Liver (tissue), 3 donors: ENCODE measurements around the gene ZDHHC21.

Experiments used
- ATF3 ChIP-seq: IDR thresholded peaks from 2 replicates; pipeline ENCODE4 v1.6.1; 2016; ENCODE audit warnings: antibody characterized with exemption
- EGR1 ChIP-seq, 2 donors: IDR thresholded peaks; 2 replicates each; pipeline ENCODE4 v1.6.1; 2016 to 2018; ENCODE audit warnings: antibody characterized with exemption in 2 of 2, low read depth in 2 of 2
- HNF4G ChIP-seq: IDR thresholded peaks from 2 replicates; pipeline ENCODE4 v1.6.1; 2016; ENCODE audit warnings: antibody characterized with exemption
- JUND ChIP-seq, 2 donors: IDR thresholded peaks; 2 replicates each; pipeline ENCODE4 v1.6.1; 2016; ENCODE audit warnings: antibody characterized with exemption in 2 of 2
- MAX ChIP-seq: IDR thresholded peaks from 2 replicates; pipeline ENCODE4 v1.6.1; 2016; ENCODE audit warnings: antibody characterized with exemption
- NR2F2 ChIP-seq: IDR thresholded peaks from 2 replicates; pipeline ENCODE4 v1.6.1; 2016; ENCODE audit warnings: antibody characterized with exemption
- RAD21 ChIP-seq, 2 donors: IDR thresholded peaks; 2 replicates each; pipeline ENCODE4 v1.6.1; 2016; ENCODE audit warnings: antibody characterized with exemption in 2 of 2, mild to moderate bottlenecking in 2 of 2
- REST ChIP-seq: IDR thresholded peaks from 2 replicates; pipeline ENCODE4 v1.6.1; 2016; ENCODE audit warnings: antibody characterized with exemption, mild to moderate bottlenecking
- RXRA ChIP-seq, 2 donors: IDR thresholded peaks; 2 replicates each; pipeline ENCODE4 v1.6.1; 2017 to 2018; ENCODE audit warnings: antibody characterized with exemption in 2 of 2, mild to moderate bottlenecking in 1 of 2
- SP1 ChIP-seq: IDR thresholded peaks from 2 replicates; pipeline ENCODE4 v1.6.1; 2018; ENCODE audit warnings: antibody characterized with exemption, mild to moderate bottlenecking
- TAF1 ChIP-seq: conservative IDR thresholded peaks from 2 replicates; pipeline ENCODE4 v1.6.1; 2016; ENCODE audit warnings: antibody characterized with exemption, mild to moderate bottlenecking
- YY1 ChIP-seq: IDR thresholded peaks from 2 replicates; pipeline ENCODE4 v1.6.1; 2016; ENCODE audit warnings: antibody characterized with exemption, mild to moderate bottlenecking
- TF ChIP-seq, protein P1 (sequence below): fragments of 150-350 bp; IDR thresholded peaks from 2 replicates; pipeline ENCODE4 v1.5.1; 2017; ENCODE audit warnings: improper control_type of control experiment, low read depth, low read length; ENCODE audit not compliant: missing input control
- TF ChIP-seq, protein P2 (sequence below): IDR thresholded peaks from 2 replicates; pipeline ENCODE4 v1.6.1; 2016; ENCODE audit warnings: antibody characterized with exemption
- donor health status: healthy.
- donor health status: healthy.

- TF ChIP-seq, protein P1, sequence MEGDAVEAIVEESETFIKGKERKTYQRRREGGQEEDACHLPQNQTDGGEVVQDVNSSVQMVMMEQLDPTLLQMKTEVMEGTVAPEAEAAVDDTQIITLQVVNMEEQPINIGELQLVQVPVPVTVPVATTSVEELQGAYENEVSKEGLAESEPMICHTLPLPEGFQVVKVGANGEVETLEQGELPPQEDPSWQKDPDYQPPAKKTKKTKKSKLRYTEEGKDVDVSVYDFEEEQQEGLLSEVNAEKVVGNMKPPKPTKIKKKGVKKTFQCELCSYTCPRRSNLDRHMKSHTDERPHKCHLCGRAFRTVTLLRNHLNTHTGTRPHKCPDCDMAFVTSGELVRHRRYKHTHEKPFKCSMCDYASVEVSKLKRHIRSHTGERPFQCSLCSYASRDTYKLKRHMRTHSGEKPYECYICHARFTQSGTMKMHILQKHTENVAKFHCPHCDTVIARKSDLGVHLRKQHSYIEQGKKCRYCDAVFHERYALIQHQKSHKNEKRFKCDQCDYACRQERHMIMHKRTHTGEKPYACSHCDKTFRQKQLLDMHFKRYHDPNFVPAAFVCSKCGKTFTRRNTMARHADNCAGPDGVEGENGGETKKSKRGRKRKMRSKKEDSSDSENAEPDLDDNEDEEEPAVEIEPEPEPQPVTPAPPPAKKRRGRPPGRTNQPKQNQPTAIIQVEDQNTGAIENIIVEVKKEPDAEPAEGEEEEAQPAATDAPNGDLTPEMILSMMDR = no peak
- TF ChIP-seq RAD21 (IDR thresholded peaks at IDR 0.05) (no peak), SP1 (no peak), RXRA (IDR thresholded peaks at IDR 0.05) (no peak), REST (no peak), JUND (IDR thresholded peaks at IDR 0.05) (no peak), TAF1 (no peak), MAX (no peak), HNF4G (no peak), EGR1 (IDR thresholded peaks at IDR 0.05; ENCODE audit: low read depth in 2 of 2) (no peak), NR2F2 (no peak), YY1 (no peak), ATF3 (no peak)
- TF ChIP-seq, protein P2, sequence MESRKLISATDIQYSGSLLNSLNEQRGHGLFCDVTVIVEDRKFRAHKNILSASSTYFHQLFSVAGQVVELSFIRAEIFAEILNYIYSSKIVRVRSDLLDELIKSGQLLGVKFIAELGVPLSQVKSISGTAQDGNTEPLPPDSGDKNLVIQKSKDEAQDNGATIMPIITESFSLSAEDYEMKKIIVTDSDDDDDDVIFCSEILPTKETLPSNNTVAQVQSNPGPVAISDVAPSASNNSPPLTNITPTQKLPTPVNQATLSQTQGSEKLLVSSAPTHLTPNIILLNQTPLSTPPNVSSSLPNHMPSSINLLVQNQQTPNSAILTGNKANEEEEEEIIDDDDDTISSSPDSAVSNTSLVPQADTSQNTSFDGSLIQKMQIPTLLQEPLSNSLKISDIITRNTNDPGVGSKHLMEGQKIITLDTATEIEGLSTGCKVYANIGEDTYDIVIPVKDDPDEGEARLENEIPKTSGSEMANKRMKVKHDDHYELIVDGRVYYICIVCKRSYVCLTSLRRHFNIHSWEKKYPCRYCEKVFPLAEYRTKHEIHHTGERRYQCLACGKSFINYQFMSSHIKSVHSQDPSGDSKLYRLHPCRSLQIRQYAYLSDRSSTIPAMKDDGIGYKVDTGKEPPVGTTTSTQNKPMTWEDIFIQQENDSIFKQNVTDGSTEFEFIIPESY = no peak
These were observed 39.7 kb downstream of the ZDHHC21 start for GRCh38 chr9:14653511-14653910.
